GM23338 (cell line): ENCODE results near the gene UNC45B. TPM values are rescaled to one million over a fixed set of nuclear protein-coding genes. Genes with fewer than 3 reads are reported as not detected.

Source experiments
- ATAC-seq: fragments of 200-7000 bp; cut with Tn5 transposase; 3 replicates; pipeline ENCODE4 v1.9.1; 2020
- DNase-seq: peaks from one replicate; pipeline ENCODE4 v3.0.0-alpha.2; 2015; ENCODE audit warnings: low spot score
- H2AFZ ChIP-seq: fragments of 200-600 bp; sonication (generic); 2 replicates; pipeline ENCODE4 v1.8.0; 2016; ENCODE audit warnings: antibody characterized with exemption, mild to moderate bottlenecking, moderate library complexity
- H3F3A ChIP-seq: fragments of 200-600 bp; sonication (generic); replicated peaks from 2 replicates; pipeline ENCODE4 v1.8.0; 2017; ENCODE audit warnings: antibody characterized with exemption, mixed run types, low read depth
- H3K27ac ChIP-seq: fragments of 200-600 bp; sonication (generic); 2 replicates; pipeline ENCODE4 v1.6.1; 2016; ENCODE audit warnings: low read depth
- H3K27me3 ChIP-seq: fragments of 200-600 bp; sonication (generic); 2 replicates; pipeline ENCODE4 v1.8.0; 2016; ENCODE audit warnings: mild to moderate bottlenecking, mixed run types, moderate library complexity; ENCODE audit not compliant: insufficient read depth
- H3K36me3 ChIP-seq: fragments of 200-600 bp; sonication (generic); 2 replicates; pipeline ENCODE4 v1.8.0; 2016; ENCODE audit warnings: mild to moderate bottlenecking; ENCODE audit not compliant: insufficient read depth
- H3K4me1 ChIP-seq: fragments of 200-600 bp; sonication (generic); 2 replicates; pipeline ENCODE4 v1.8.0; 2016; ENCODE audit warnings: mild to moderate bottlenecking, moderate library complexity; ENCODE audit not compliant: insufficient read depth
- H3K4me2 ChIP-seq: fragments of 200-600 bp; sonication (generic); 2 replicates; pipeline ENCODE4 v1.7.1; 2017; ENCODE audit warnings: mixed run types
- H3K4me3 ChIP-seq: fragments of 200-600 bp; sonication (generic); 2 replicates; pipeline ENCODE4 v1.6.1; 2016; ENCODE audit warnings: mixed run types
- H3K79me2 ChIP-seq: fragments of 200-600 bp; sonication (generic); replicated peaks from 2 replicates; pipeline ENCODE4 v1.8.0; 2017; ENCODE audit warnings: mild to moderate bottlenecking; ENCODE audit not compliant: insufficient read depth
- H3K9me2 ChIP-seq: fragments of 200-600 bp; sonication (generic); 2 replicates; pipeline ENCODE4 v1.8.0; 2017; ENCODE audit not compliant: insufficient read depth
- H4K20me1 ChIP-seq: fragments of 200-600 bp; sonication (generic); replicated peaks from 2 replicates; pipeline ENCODE4 v1.8.0; 2017; ENCODE audit warnings: mild to moderate bottlenecking; ENCODE audit not compliant: insufficient read depth
- H3K27ac Mint-ChIP-seq: 2 replicates; pipeline ENCODE4 v1.8.0; 2020; ENCODE audit warnings: inconsistent platforms, mild to moderate bottlenecking, moderate library complexity, mixed read lengths
- H3K27me3 Mint-ChIP-seq: 3 replicates; pipeline ENCODE4 v1.8.0; 2022; ENCODE audit warnings: low read depth, mild to moderate bottlenecking, moderate library complexity, mixed read lengths, inconsistent platforms; ENCODE audit not compliant: insufficient read depth, poor library complexity
- H3K36me3 Mint-ChIP-seq: 3 replicates; pipeline ENCODE4 v1.8.0; 2021; ENCODE audit warnings: low read depth, mild to moderate bottlenecking, inconsistent platforms, moderate library complexity, mixed read lengths
- H3K4me1 Mint-ChIP-seq: 3 replicates; pipeline ENCODE4 v1.8.0; 2020; ENCODE audit warnings: mild to moderate bottlenecking, inconsistent platforms, mixed read lengths
- H3K4me3 Mint-ChIP-seq: 3 replicates; pipeline ENCODE4 v1.8.0; 2021; ENCODE audit warnings: moderate library complexity, mild to moderate bottlenecking, inconsistent platforms, mixed read lengths
- H3K9me3 Mint-ChIP-seq: 3 replicates; pipeline ENCODE4 v1.8.0; 2020; ENCODE audit warnings: moderate library complexity, mild to moderate bottlenecking, inconsistent platforms, mixed read lengths
- CREB1 ChIP-seq: fragments of 250-450 bp; sonication (Bioruptor Pico); IDR thresholded peaks from 2 replicates; pipeline ENCODE4 v1.5.0; 2020; ENCODE audit warnings: low read depth, mild to moderate bottlenecking, moderate library complexity
- EZH2 ChIP-seq: fragments of 200-600 bp; sonication (generic); IDR thresholded peaks from one replicate; pipeline ENCODE4 v1.8.0; 2017; ENCODE audit warnings: antibody characterized with exemption, mild to moderate bottlenecking, low read depth; ENCODE audit not compliant: unreplicated experiment
- EZH2phosphoT487 ChIP-seq: fragments of 200-600 bp; sonication (generic); IDR thresholded peaks from one replicate; pipeline ENCODE4 v1.8.1; 2018; ENCODE audit warnings: antibody characterized with exemption; ENCODE audit not compliant: unreplicated experiment
- JUNB ChIP-seq: IDR thresholded peaks from one replicate; pipeline ENCODE4 v1.6.1; 2016; ENCODE audit warnings: antibody characterized with exemption; ENCODE audit not compliant: unreplicated experiment
- POLR2AphosphoS5 ChIP-seq: IDR thresholded peaks from 2 replicates; pipeline ENCODE4 v1.6.1; 2016; ENCODE audit warnings: antibody characterized with exemption, low read depth
- STAT1 ChIP-seq: IDR thresholded peaks from one replicate; pipeline ENCODE4 v1.6.1; 2016; ENCODE audit warnings: antibody characterized with exemption; ENCODE audit not compliant: unreplicated experiment
- ZNF114 ChIP-seq: fragments of 250-450 bp; sonication (Bioruptor Pico); IDR thresholded peaks from 2 replicates; pipeline ENCODE4 v1.5.0; 2020; ENCODE audit warnings: mild to moderate bottlenecking, moderate library complexity
- ZNF331 ChIP-seq: fragments of 250-450 bp; sonication (Bioruptor Pico); IDR thresholded peaks from 2 replicates; pipeline ENCODE4 v1.5.0; 2020; ENCODE audit warnings: low read depth, mild to moderate bottlenecking, moderate library complexity
- polyA plus RNA-seq: library from polyadenylated mRNA; unstranded; fragments of >200 nt; fragmentation: Nextera tagmentation; extraction: Ambion mirVana; gene quantifications from 2 replicates; pipeline ENCODE4 v1.2.1, GENCODE V29; 2016
- total RNA-seq: library from RNA; depleted of rRNA; stranded (reverse); fragments of >200 nt; shearing (Covaris generic); gene quantifications from 2 replicates; pipeline ENCODE4 v1.2.3, GENCODE V29; 2014
- TF ChIP-seq, protein P1 (sequence below): fragments of 250-450 bp; sonication (Bioruptor Pico); IDR thresholded peaks from 2 replicates; pipeline ENCODE4 v1.5.0; 2020; ENCODE audit warnings: mild to moderate bottlenecking, moderate library complexity
- TF ChIP-seq, protein P2 (sequence below): IDR thresholded peaks from one replicate; pipeline ENCODE4 v1.6.1; 2018; ENCODE audit warnings: antibody characterized with exemption; ENCODE audit not compliant: unreplicated experiment
- TF ChIP-seq, protein P3 (sequence below): IDR thresholded peaks from 2 replicates; pipeline ENCODE4 v1.6.1; 2016; ENCODE audit warnings: antibody characterized with exemption
- TF ChIP-seq, protein P4 (sequence below), 2 experiments: fragments of 200-600 bp in 1 of 2; sonication (generic) in 1 of 2; conservative IDR thresholded peaks; 2 replicates each; pipeline versions ENCODE4 v1.5.1 to v1.6.1; 2016 to 2017; ENCODE audit warnings: antibody characterized with exemption in 2 of 2, low read depth in 2 of 2, mild to moderate bottlenecking in 2 of 2, moderate library complexity in 1 of 2

The UNC45B gene
- total and polyA plus RNA-seq, 2 experiments from 2014 or later = 0.03 TPM; not detected in 1

DNA sequence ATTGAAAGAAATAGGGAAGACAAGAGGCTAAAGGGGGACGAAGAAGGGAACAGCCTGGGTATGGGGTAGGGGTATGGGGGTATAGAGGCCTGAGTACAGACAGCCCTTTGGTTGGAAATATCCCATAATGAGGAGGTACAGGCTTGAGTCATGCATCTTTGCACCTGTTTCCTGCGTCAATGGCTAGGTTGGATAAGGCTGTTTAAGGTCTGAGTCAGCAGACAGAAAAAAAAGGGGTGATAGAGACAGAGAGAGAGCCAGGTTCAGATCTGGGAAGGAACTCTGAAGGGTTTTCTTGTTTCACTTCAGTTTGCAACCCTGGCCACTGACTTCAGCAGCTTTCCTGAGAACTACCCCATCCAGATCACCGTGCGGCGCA lies 17.7 kb upstream of the UNC45B start:
- no peak overlapping the region for H3K27ac ChIP-seq
- H3K4me1 ChIP-seq = no peaks in the 10 kb centered on the region
- ATAC-seq (no peak), DNase-seq (no peak)
- H3K36me3 Mint-ChIP-seq = peaks cover 47% of the 10 kb centered on the region
- H3K4me3 Mint-ChIP-seq = no peak overlapping the region
- no peak overlapping the region for H3K27ac Mint-ChIP-seq
- H3K4me2 ChIP-seq = no peak overlapping the region
- H2AFZ ChIP-seq = no peak overlapping the region
- H3K4me1 Mint-ChIP-seq = no peaks in the 10 kb centered on the region
- no peaks in the 10 kb centered on the region; the same call in 2 of the 3 replicates for H3K9me3 Mint-ChIP-seq
- H3K36me3 ChIP-seq = peaks cover 21% of the 10 kb centered on the region
- peaks cover 6% of the 10 kb centered on the region; the same call in 1 of the 2 replicates for H3F3A ChIP-seq
- H3K4me3 ChIP-seq = no peak overlapping the region
- H4K20me1 ChIP-seq = no peaks in the 10 kb centered on the region; the same call in 1 of the 2 replicates
- TF ChIP-seq JUNB = no peak
- no peak for TF ChIP-seq ZNF114 (CRISPR knock-in tag)
- TF ChIP-seq, protein P1, sequence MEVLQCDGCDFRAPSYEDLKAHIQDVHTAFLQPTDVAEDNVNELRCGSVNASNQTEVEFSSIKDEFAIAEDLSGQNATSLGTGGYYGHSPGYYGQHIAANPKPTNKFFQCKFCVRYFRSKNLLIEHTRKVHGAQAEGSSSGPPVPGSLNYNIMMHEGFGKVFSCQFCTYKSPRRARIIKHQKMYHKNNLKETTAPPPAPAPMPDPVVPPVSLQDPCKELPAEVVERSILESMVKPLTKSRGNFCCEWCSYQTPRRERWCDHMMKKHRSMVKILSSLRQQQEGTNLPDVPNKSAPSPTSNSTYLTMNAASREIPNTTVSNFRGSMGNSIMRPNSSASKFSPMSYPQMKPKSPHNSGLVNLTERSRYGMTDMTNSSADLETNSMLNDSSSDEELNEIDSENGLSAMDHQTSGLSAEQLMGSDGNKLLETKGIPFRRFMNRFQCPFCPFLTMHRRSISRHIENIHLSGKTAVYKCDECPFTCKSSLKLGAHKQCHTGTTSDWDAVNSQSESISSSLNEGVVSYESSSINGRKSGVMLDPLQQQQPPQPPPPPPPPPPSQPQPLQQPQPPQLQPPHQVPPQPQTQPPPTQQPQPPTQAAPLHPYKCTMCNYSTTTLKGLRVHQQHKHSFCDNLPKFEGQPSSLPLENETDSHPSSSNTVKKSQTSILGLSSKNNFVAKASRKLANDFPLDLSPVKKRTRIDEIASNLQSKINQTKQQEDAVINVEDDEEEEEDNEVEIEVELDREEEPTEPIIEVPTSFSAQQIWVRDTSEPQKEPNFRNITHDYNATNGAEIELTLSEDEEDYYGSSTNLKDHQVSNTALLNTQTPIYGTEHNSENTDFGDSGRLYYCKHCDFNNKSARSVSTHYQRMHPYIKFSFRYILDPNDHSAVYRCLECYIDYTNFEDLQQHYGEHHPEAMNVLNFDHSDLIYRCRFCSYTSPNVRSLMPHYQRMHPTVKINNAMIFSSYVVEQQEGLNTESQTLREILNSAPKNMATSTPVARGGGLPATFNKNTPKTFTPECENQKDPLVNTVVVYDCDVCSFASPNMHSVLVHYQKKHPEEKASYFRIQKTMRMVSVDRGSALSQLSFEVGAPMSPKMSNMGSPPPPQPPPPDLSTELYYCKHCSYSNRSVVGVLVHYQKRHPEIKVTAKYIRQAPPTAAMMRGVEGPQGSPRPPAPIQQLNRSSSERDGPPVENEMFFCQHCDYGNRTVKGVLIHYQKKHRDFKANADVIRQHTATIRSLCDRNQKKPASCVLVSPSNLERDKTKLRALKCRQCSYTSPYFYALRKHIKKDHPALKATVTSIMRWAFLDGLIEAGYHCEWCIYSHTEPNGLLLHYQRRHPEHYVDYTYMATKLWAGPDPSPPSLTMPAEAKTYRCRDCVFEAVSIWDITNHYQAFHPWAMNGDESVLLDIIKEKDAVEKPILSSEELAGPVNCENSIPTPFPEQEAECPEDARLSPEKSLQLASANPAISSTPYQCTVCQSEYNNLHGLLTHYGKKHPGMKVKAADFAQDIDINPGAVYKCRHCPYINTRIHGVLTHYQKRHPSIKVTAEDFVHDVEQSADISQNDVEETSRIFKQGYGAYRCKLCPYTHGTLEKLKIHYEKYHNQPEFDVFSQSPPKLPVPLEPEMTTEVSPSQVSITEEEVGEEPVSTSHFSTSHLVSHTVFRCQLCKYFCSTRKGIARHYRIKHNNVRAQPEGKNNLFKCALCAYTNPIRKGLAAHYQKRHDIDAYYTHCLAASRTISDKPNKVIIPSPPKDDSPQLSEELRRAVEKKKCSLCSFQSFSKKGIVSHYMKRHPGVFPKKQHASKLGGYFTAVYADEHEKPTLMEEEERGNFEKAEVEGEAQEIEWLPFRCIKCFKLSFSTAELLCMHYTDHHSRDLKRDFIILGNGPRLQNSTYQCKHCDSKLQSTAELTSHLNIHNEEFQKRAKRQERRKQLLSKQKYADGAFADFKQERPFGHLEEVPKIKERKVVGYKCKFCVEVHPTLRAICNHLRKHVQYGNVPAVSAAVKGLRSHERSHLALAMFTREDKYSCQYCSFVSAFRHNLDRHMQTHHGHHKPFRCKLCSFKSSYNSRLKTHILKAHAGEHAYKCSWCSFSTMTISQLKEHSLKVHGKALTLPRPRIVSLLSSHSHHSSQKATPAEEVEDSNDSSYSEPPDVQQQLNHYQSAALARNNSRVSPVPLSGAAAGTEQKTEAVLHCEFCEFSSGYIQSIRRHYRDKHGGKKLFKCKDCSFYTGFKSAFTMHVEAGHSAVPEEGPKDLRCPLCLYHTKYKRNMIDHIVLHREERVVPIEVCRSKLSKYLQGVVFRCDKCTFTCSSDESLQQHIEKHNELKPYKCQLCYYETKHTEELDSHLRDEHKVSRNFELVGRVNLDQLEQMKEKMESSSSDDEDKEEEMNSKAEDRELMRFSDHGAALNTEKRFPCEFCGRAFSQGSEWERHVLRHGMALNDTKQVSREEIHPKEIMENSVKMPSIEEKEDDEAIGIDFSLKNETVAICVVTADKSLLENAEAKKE (CRISPR knock-in tag) = no peak
- TF ChIP-seq, protein P2, sequence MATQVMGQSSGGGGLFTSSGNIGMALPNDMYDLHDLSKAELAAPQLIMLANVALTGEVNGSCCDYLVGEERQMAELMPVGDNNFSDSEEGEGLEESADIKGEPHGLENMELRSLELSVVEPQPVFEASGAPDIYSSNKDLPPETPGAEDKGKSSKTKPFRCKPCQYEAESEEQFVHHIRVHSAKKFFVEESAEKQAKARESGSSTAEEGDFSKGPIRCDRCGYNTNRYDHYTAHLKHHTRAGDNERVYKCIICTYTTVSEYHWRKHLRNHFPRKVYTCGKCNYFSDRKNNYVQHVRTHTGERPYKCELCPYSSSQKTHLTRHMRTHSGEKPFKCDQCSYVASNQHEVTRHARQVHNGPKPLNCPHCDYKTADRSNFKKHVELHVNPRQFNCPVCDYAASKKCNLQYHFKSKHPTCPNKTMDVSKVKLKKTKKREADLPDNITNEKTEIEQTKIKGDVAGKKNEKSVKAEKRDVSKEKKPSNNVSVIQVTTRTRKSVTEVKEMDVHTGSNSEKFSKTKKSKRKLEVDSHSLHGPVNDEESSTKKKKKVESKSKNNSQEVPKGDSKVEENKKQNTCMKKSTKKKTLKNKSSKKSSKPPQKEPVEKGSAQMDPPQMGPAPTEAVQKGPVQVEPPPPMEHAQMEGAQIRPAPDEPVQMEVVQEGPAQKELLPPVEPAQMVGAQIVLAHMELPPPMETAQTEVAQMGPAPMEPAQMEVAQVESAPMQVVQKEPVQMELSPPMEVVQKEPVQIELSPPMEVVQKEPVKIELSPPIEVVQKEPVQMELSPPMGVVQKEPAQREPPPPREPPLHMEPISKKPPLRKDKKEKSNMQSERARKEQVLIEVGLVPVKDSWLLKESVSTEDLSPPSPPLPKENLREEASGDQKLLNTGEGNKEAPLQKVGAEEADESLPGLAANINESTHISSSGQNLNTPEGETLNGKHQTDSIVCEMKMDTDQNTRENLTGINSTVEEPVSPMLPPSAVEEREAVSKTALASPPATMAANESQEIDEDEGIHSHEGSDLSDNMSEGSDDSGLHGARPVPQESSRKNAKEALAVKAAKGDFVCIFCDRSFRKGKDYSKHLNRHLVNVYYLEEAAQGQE = no peak
- TF ChIP-seq ZNF331 (CRISPR knock-in tag) = no peak
- no peak for TF ChIP-seq EZH2
- no peak for TF ChIP-seq EZH2phosphoT487
- TF ChIP-seq, protein P3, sequence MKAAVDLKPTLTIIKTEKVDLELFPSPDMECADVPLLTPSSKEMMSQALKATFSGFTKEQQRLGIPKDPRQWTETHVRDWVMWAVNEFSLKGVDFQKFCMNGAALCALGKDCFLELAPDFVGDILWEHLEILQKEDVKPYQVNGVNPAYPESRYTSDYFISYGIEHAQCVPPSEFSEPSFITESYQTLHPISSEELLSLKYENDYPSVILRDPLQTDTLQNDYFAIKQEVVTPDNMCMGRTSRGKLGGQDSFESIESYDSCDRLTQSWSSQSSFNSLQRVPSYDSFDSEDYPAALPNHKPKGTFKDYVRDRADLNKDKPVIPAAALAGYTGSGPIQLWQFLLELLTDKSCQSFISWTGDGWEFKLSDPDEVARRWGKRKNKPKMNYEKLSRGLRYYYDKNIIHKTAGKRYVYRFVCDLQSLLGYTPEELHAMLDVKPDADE = no peak
- TF ChIP-seq, protein P4, sequence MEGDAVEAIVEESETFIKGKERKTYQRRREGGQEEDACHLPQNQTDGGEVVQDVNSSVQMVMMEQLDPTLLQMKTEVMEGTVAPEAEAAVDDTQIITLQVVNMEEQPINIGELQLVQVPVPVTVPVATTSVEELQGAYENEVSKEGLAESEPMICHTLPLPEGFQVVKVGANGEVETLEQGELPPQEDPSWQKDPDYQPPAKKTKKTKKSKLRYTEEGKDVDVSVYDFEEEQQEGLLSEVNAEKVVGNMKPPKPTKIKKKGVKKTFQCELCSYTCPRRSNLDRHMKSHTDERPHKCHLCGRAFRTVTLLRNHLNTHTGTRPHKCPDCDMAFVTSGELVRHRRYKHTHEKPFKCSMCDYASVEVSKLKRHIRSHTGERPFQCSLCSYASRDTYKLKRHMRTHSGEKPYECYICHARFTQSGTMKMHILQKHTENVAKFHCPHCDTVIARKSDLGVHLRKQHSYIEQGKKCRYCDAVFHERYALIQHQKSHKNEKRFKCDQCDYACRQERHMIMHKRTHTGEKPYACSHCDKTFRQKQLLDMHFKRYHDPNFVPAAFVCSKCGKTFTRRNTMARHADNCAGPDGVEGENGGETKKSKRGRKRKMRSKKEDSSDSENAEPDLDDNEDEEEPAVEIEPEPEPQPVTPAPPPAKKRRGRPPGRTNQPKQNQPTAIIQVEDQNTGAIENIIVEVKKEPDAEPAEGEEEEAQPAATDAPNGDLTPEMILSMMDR (conservative IDR thresholded peaks at IDR 0.05; ENCODE audit: low read depth in 2 of 2) = no peak
- no peak for TF ChIP-seq CREB1 (CRISPR knock-in tag)
- TF ChIP-seq POLR2AphosphoS5 = no peak
- no peak for TF ChIP-seq STAT1
- H3K79me2 ChIP-seq = no peaks in the 10 kb centered on the region
- peaks cover 19% of the 10 kb centered on the region for H3K27me3 Mint-ChIP-seq
- H3K27me3 ChIP-seq = no peaks in the 10 kb centered on the region
- peaks cover 3% of the 10 kb centered on the region; the same call in 1 of the 2 replicates for H3K9me2 ChIP-seq
